ENCODE results near the gene USP17L27. TPM values are rescaled to one million over a fixed set of nuclear protein-coding genes. Genes with fewer than 3 reads are reported as not detected.
"Not testable (repeated sequence)": the region's sequence is repeated elsewhere in the genome, so short reads cannot be mapped to it uniquely, and the experiment has no call there.

Gene USP17L27
- total and polyA plus RNA-seq, 2 experiments from 2014 or later = not detected

DNA sequence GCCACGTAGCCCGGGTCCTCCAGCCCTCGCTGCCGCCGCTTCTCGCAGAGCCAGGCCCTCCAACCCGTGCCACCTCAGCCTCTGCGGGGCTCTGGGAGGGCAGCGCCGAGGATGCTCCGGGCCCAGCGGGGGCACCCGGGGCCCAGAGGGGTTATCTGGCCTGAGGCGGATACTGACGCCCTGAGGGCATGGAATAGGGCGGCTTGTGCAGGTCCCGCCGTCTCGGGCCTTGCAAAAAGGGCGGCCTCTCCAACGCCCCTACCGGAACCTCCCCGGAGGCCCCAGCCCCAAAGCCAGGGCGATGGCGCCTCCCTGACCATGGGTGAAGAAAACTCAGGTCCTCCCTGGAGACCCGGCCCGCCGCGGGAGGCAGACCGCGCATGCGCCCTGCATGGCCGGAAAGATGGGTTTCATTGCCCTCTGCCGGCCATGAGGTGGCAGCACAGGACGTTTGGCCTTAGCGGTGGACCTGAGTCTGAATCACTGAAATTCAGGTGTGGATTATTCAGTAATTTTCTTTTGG lies 37.1 kb downstream of the USP17L27 start:
- not testable (repeated sequence) for H3K36me3 ChIP-seq; H3K4me1 ChIP-seq (ENCODE audit: low read depth); H3K27ac ChIP-seq; H3K9me3 ChIP-seq (ENCODE audit: low read depth); H3K27me3 ChIP-seq; H3K4me3 ChIP-seq
- DNase-seq (ENCODE audit: low read depth in 1 of 2, low spot score in 1 of 2) = peak in 1 of 2 donors; percentile 0
- TF ChIP-seq, protein P1, sequence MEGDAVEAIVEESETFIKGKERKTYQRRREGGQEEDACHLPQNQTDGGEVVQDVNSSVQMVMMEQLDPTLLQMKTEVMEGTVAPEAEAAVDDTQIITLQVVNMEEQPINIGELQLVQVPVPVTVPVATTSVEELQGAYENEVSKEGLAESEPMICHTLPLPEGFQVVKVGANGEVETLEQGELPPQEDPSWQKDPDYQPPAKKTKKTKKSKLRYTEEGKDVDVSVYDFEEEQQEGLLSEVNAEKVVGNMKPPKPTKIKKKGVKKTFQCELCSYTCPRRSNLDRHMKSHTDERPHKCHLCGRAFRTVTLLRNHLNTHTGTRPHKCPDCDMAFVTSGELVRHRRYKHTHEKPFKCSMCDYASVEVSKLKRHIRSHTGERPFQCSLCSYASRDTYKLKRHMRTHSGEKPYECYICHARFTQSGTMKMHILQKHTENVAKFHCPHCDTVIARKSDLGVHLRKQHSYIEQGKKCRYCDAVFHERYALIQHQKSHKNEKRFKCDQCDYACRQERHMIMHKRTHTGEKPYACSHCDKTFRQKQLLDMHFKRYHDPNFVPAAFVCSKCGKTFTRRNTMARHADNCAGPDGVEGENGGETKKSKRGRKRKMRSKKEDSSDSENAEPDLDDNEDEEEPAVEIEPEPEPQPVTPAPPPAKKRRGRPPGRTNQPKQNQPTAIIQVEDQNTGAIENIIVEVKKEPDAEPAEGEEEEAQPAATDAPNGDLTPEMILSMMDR (IDR thresholded peaks at IDR 0.05; ENCODE audit: low read depth, low read length) = peak; percentile 28

DNA sequence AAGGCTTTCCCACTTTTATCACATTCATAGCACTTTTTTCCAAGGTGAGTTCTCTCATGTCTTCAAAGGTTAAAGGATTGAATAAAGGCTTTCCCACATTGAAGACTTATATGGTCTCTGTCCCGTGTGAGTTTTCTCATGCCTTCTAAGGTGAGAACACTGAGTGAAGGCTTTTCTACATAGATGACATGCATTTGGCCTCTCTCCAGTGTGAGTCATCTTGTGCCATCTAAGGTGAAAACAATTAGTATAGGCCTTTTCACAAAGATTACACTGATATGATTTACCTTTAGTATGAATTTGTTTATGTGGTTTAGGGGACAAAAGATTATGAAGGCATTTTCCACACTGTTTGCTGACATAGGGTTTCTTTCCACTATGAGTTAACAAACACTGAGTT lies 40.2 kb downstream of the USP17L27 start:
- H3K9me3 ChIP-seq (ENCODE audit: low read depth) = no peaks in the 10 kb centered on the region
- no peak for DNase-seq (ENCODE audit: low read depth in 1 of 2, low spot score in 1 of 2)
- no peak overlapping the region for H3K27ac ChIP-seq
- no peaks in the 10 kb centered on the region for H3K4me1 ChIP-seq (ENCODE audit: low read depth)
- H3K36me3 ChIP-seq = no peaks in the 10 kb centered on the region
- H3K27me3 ChIP-seq = no peaks in the 10 kb centered on the region
- H3K4me3 ChIP-seq = no peak overlapping the region
- TF ChIP-seq, protein P1 (IDR thresholded peaks at IDR 0.05; ENCODE audit: low read depth, low read length) = no peak

DNA sequence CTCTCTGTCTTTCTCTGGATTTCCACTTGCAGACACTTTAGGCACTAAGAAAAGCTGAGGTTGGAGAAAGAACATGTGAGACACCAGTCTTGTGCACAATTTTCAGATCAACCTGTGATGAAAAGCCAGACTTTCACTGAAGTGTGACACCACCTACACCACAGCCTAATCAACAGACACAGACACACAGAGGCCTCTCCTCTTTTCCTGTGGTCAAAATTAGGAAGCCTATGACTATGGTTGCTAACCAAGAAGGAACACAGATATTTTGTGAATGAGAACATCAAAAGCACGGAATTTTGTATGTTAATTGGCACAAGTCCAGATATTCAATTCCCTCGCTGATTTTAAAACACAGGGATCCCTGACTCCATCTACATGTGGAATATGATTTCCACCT lies 45.1 kb downstream of the USP17L27 start:
- H3K36me3 ChIP-seq; H3K27me3 ChIP-seq; H3K9me3 ChIP-seq (ENCODE audit: low read depth); DNase-seq (ENCODE audit: low read depth in 1 of 2, low spot score in 1 of 2); H3K27ac ChIP-seq; H3K4me3 ChIP-seq; H3K4me1 ChIP-seq (ENCODE audit: low read depth): not testable (repeated sequence)

Other genes starting within 250 kb of the USP17L27 start
- not detected in 2 replicates for gene FAM90A26, start 173.7 kb upstream of the USP17L27 start, total RNA-seq
- gene FAM90A26, start 173.7 kb upstream of the USP17L27 start, polyA plus RNA-seq = not detected in 2 replicates
- gene USP17L10, start 133.5 kb upstream of the USP17L27 start, total RNA-seq = not detected in 2 replicates
- gene USP17L10, start 133.5 kb upstream of the USP17L27 start, polyA plus RNA-seq = not detected in 2 replicates
- gene USP17L11, start 128.7 kb upstream of the USP17L27 start, total RNA-seq = not detected in 2 replicates
- gene USP17L11, start 128.7 kb upstream of the USP17L27 start, polyA plus RNA-seq = not detected in 2 replicates
- not detected in 2 replicates for gene USP17L12, start 124.0 kb upstream of the USP17L27 start, total RNA-seq
- gene USP17L12, start 124.0 kb upstream of the USP17L27 start, polyA plus RNA-seq = not detected in 2 replicates
- gene USP17L13, start 119.3 kb upstream of the USP17L27 start, total RNA-seq = not detected in 2 replicates
- gene USP17L13, start 119.3 kb upstream of the USP17L27 start, polyA plus RNA-seq = not detected in 2 replicates
- gene USP17L15, start 109.8 kb upstream of the USP17L27 start, total RNA-seq = not detected in 2 replicates
- not detected in 2 replicates for gene USP17L15, start 109.8 kb upstream of the USP17L27 start, polyA plus RNA-seq
- gene USP17L17, start 100.3 kb upstream of the USP17L27 start, total RNA-seq = not detected in 2 replicates
- not detected in 2 replicates for gene USP17L17, start 100.3 kb upstream of the USP17L27 start, polyA plus RNA-seq
- gene USP17L18, start 95.5 kb upstream of the USP17L27 start, total RNA-seq = not detected in 2 replicates
- not detected in 2 replicates for gene USP17L18, start 95.5 kb upstream of the USP17L27 start, polyA plus RNA-seq
- gene USP17L19, start 90.8 kb upstream of the USP17L27 start, total RNA-seq = not detected in 2 replicates
- gene USP17L19, start 90.8 kb upstream of the USP17L27 start, polyA plus RNA-seq = not detected in 2 replicates
- not detected in 2 replicates for gene USP17L20, start 86.0 kb upstream of the USP17L27 start, total RNA-seq
- not detected in 2 replicates for gene USP17L20, start 86.0 kb upstream of the USP17L27 start, polyA plus RNA-seq
- not detected in 2 replicates for gene USP17L21, start 81.3 kb upstream of the USP17L27 start, total RNA-seq
- not detected in 2 replicates for gene USP17L21, start 81.3 kb upstream of the USP17L27 start, polyA plus RNA-seq
- not detected in 2 replicates for gene USP17L22, start 76.5 kb upstream of the USP17L27 start, total RNA-seq
- gene USP17L22, start 76.5 kb upstream of the USP17L27 start, polyA plus RNA-seq = not detected in 2 replicates
- gene USP17L24, start 19.0 kb upstream of the USP17L27 start, total RNA-seq = not detected in 2 replicates
- gene USP17L24, start 19.0 kb upstream of the USP17L27 start, polyA plus RNA-seq = not detected in 2 replicates
- not detected in 2 replicates for gene USP17L25, start 14.2 kb upstream of the USP17L27 start, total RNA-seq
- gene USP17L25, start 14.2 kb upstream of the USP17L27 start, polyA plus RNA-seq = not detected in 2 replicates
- gene USP17L26, start 9.5 kb upstream of the USP17L27 start, total RNA-seq = not detected in 2 replicates
- not detected in 2 replicates for gene USP17L26, start 9.5 kb upstream of the USP17L27 start, polyA plus RNA-seq
- gene USP17L5, start 4.7 kb upstream of the USP17L27 start, total RNA-seq = not detected in 2 replicates
- not detected in 2 replicates for gene USP17L5, start 4.7 kb upstream of the USP17L27 start, polyA plus RNA-seq
- gene USP17L28, start 4.7 kb downstream of the USP17L27 start, total RNA-seq = not detected in 2 replicates
- not detected in 2 replicates for gene USP17L28, start 4.7 kb downstream of the USP17L27 start, polyA plus RNA-seq
- gene USP17L29, start 9.5 kb downstream of the USP17L27 start, total RNA-seq = not detected in 2 replicates
- gene USP17L29, start 9.5 kb downstream of the USP17L27 start, polyA plus RNA-seq = not detected in 2 replicates
- gene USP17L30, start 19.0 kb downstream of the USP17L27 start, total RNA-seq = not detected in 2 replicates
- gene USP17L30, start 19.0 kb downstream of the USP17L27 start, polyA plus RNA-seq = not detected in 2 replicates
- not detected in 2 replicates for gene DEFB131A, start 100.3 kb downstream of the USP17L27 start, total RNA-seq
- gene DEFB131A, start 100.3 kb downstream of the USP17L27 start, polyA plus RNA-seq = not detected in 2 replicates